GM15510 (cell line): ENCODE data around the gene ACSL1.
A peak's percentile ranks its signal among the peaks of the same experiment; 100 is the strongest.

Experiments
- POLR2A ChIP-seq: IDR thresholded peaks from 3 replicates; pipeline ENCODE4 v1.6.1; 2011; ENCODE audit warnings: borderline replicate concordance; ENCODE audit not compliant: insufficient read length; ENCODE audit errors: extremely low read depth

Gene ACSL1

GRCh38 chr4:184825141-184825895, 450 bp downstream of the ACSL1 start:
- no peak for TF ChIP-seq POLR2A

- TF ChIP-seq POLR2A = no peak
These were observed 1.0 kb downstream of the ACSL1 start for GRCh38 chr4:184824776-184825084.

GRCh38 chr4:184824081-184824775, 1.5 kb downstream of the ACSL1 start:
- no peak for TF ChIP-seq POLR2A

GRCh38 chr4:184823014-184823413, 2.8 kb downstream of the ACSL1 start:
- no peak for TF ChIP-seq POLR2A

- no peak for TF ChIP-seq POLR2A
These were observed 3.4 kb downstream of the ACSL1 start for GRCh38 chr4:184822356-184822755.

GRCh38 chr4:184821242-184821641, 4.5 kb downstream of the ACSL1 start:
- no peak for TF ChIP-seq POLR2A

- TF ChIP-seq POLR2A = no peak
These were observed 6.0 kb downstream of the ACSL1 start for GRCh38 chr4:184819786-184820185.

GRCh38 chr4:184818216-184818564, 7.6 kb downstream of the ACSL1 start:
- no peak for TF ChIP-seq POLR2A

- TF ChIP-seq POLR2A = no peak
These were observed 8.1 kb downstream of the ACSL1 start for GRCh38 chr4:184817494-184818215.

- no peak for TF ChIP-seq POLR2A
These were observed 8.8 kb downstream of the ACSL1 start for GRCh38 chr4:184816962-184817361.

GRCh38 chr4:184815046-184815877, 10.5 kb downstream of the ACSL1 start:
- TF ChIP-seq POLR2A = peak; percentile 26

GRCh38 chr4:184814686-184815045, 11.1 kb downstream of the ACSL1 start:
- no peak for TF ChIP-seq POLR2A

GRCh38 chr4:184812651-184813181, 13.1 kb downstream of the ACSL1 start:
- TF ChIP-seq POLR2A = no peak

GRCh38 chr4:184812199-184812542, 13.6 kb downstream of the ACSL1 start:
- TF ChIP-seq POLR2A = no peak
